CD8-positive, alpha-beta memory T cell (primary cell): Measurements from ENCODE around the gene DNM3. TPM values are rescaled to one million over a fixed set of nuclear protein-coding genes. Genes with fewer than 3 reads are reported as not detected.
"Not testable (repeated sequence)": the region's sequence is repeated elsewhere in the genome, so short reads cannot be mapped to it uniquely, and the experiment has no call there.

Experiments used
- CTCF ChIA-PET: fragments of 350-600 bp; sonication (Branson Sonifier 250); formaldehyde crosslinking; loops from one replicate; lab custom pipeline; 2021; ENCODE audit warnings: antibody characterized with exemption; lab: Charles Lee
- POLR2A ChIA-PET: fragments of 350-600 bp; sonication (Branson Sonifier 250); formaldehyde crosslinking; loops from one replicate; lab custom pipeline; 2021; ENCODE audit warnings: antibody characterized with exemption; lab: Charles Lee
- DNase-seq, 5 donors: peaks; one replicate each; pipeline versions ENCODE4 v3.0.0 to v3.0.0-alpha.2; 2020 to 2022; ENCODE audit warnings: mixed read lengths in 1 of 5
- H3K27ac ChIP-seq: one replicate; pipeline ENCODE4 v1.7.0; 2013; ENCODE audit warnings: low read depth, mild to moderate bottlenecking, low read length, moderate library complexity
- H3K27me3 ChIP-seq: 2 replicates; pipeline ENCODE4 v1.7.0; 2013; ENCODE audit warnings: low read length, mild to moderate bottlenecking; ENCODE audit not compliant: insufficient read depth, poor library complexity, severe bottlenecking
- H3K36me3 ChIP-seq: 2 replicates; pipeline ENCODE4 v1.7.0; 2013; ENCODE audit warnings: mild to moderate bottlenecking, low read length, moderate library complexity; ENCODE audit not compliant: insufficient read depth
- H3K4me1 ChIP-seq: 2 replicates; pipeline ENCODE4 v1.7.0; 2013; ENCODE audit warnings: mild to moderate bottlenecking, low read length, moderate library complexity; ENCODE audit not compliant: insufficient read depth
- H3K4me3 ChIP-seq: 2 replicates; pipeline ENCODE4 v1.7.0; 2013; ENCODE audit warnings: mild to moderate bottlenecking, low read length
- H3K9me3 ChIP-seq: 2 replicates; pipeline ENCODE4 v1.7.0; 2013; ENCODE audit warnings: mild to moderate bottlenecking, low read length
- H3K27ac Mint-ChIP-seq, 8 donors: one replicate each; pipeline ENCODE4 v1.8.0; 2020 to 2021; ENCODE audit warnings: mixed read lengths in 8 of 8, mild to moderate bottlenecking in 6 of 8, inconsistent platforms in 3 of 8, moderate library complexity in 3 of 8
- H3K27me3 Mint-ChIP-seq, 2 donors: one replicate each; pipeline ENCODE4 v1.8.0; 2020 to 2021; ENCODE audit warnings: mixed read lengths in 2 of 2, mild to moderate bottlenecking in 1 of 2, moderate library complexity in 1 of 2
- H3K36me3 Mint-ChIP-seq, 3 donors: one replicate each; pipeline ENCODE4 v1.8.0; 2020 to 2021; ENCODE audit warnings: mixed read lengths in 3 of 3, inconsistent platforms in 1 of 3, mild to moderate bottlenecking in 1 of 3
- H3K4me1 Mint-ChIP-seq, 3 donors: one replicate each; pipeline ENCODE4 v1.8.0; 2020 to 2021; ENCODE audit warnings: mixed read lengths in 3 of 3, inconsistent platforms in 1 of 3, mild to moderate bottlenecking in 1 of 3
- H3K4me3 Mint-ChIP-seq, 7 donors: one replicate each; pipeline ENCODE4 v1.8.0; 2020 to 2021; ENCODE audit warnings: mixed read lengths in 7 of 7, mild to moderate bottlenecking in 6 of 7, moderate library complexity in 4 of 7, inconsistent platforms in 2 of 7
- H3K9me3 Mint-ChIP-seq, 5 donors: one replicate each; pipeline ENCODE4 v1.8.0; 2020 to 2022; ENCODE audit warnings: mixed read lengths in 5 of 5, mild to moderate bottlenecking in 3 of 5, moderate library complexity in 2 of 5, inconsistent platforms in 1 of 5
- polyA plus RNA-seq: library from polyadenylated mRNA; unstranded; fragments of 300-500 nt; fragmentation: Illumina TruSeq; gene quantifications from one replicate; pipeline ENCODE4 v1.2.3, GENCODE V29; 2021
- total RNA-seq, 2 experiments: library from RNA; stranded (reverse); gene quantifications; one replicate each; pipeline ENCODE4 v1.2.3, GENCODE V29; 2021

DNM3 gene
- total and polyA plus RNA-seq, 3 experiments from 2014 or later: 0.29 to 0.64 (median 0.59) TPM

GRCh38 chr1:172054172-172054571 lies 212.9 kb downstream of the DNM3 start:
- Histone ChIP-seq H3K4me1 (no peaks in the 10 kb centered on the region), H3K36me3 (no peaks in the 10 kb centered on the region), H3K27ac (no peak overlapping the region), H3K27me3 (no peaks in the 10 kb centered on the region), H3K4me3 (no peak overlapping the region), H3K9me3 (no peaks in the 10 kb centered on the region)
- H3K4me1 Mint-ChIP-seq: no peaks in the 10 kb centered on the region
- CTCF ChIA-PET: interaction anchor here (1.3 to 1.6 kb wide), 2 partner anchors 11 to 16 kb away, joined by 4 read pairs; no protein-coding TSS in a partner anchor
- no peak overlapping the region for H3K4me3 Mint-ChIP-seq
- no peaks in the 10 kb centered on the region for H3K9me3 Mint-ChIP-seq
- DNase-seq: no peak
- no peaks in the 10 kb centered on the region for H3K27me3 Mint-ChIP-seq
- no peak overlapping the region for H3K27ac Mint-ChIP-seq
- POLR2A ChIA-PET: no interaction called here
- peaks cover 0 to 6% (median 1%) of the 10 kb centered on the region in 3 donors for H3K36me3 Mint-ChIP-seq

- DNase-seq, H3K27me3 ChIP-seq, POLR2A ChIA-PET, H3K27me3 Mint-ChIP-seq, H3K4me3 ChIP-seq, CTCF ChIA-PET, H3K4me1 ChIP-seq, H3K9me3 Mint-ChIP-seq, H3K4me3 Mint-ChIP-seq, H3K27ac ChIP-seq, H3K9me3 ChIP-seq, H3K4me1 Mint-ChIP-seq, H3K36me3 Mint-ChIP-seq, H3K36me3 ChIP-seq: not testable (repeated sequence)
- peak overlapping the region in 1 of 8 donors; percentile 47 for H3K27ac Mint-ChIP-seq
Observed at GRCh38 chr1:172055816-172056419, 214.6 kb downstream of the DNM3 start.

GRCh38 chr1:172068334-172068733 lies 227.0 kb downstream of the DNM3 start:
- H3K4me3 ChIP-seq: no peak overlapping the region
- peaks cover 0 to under 1% (median 0%) of the 10 kb centered on the region in 5 donors for H3K9me3 Mint-ChIP-seq
- ChIA-PET POLR2A (no interaction called here), CTCF (no interaction called here)
- no peaks in the 10 kb centered on the region for H3K36me3 ChIP-seq
- no peak overlapping the region for H3K27ac Mint-ChIP-seq
- no peaks in the 10 kb centered on the region for H3K36me3 Mint-ChIP-seq
- no peaks in the 10 kb centered on the region for H3K27me3 ChIP-seq
- no peak overlapping the region for H3K27ac ChIP-seq
- H3K9me3 ChIP-seq: no peaks in the 10 kb centered on the region
- no peaks in the 10 kb centered on the region for H3K4me1 Mint-ChIP-seq
- no peak overlapping the region for H3K4me3 Mint-ChIP-seq
- no peak for DNase-seq
- H3K27me3 Mint-ChIP-seq: no peaks in the 10 kb centered on the region
- H3K4me1 ChIP-seq: no peaks in the 10 kb centered on the region

GRCh38 chr1:172069051-172069450 lies 227.8 kb downstream of the DNM3 start:
- Histone ChIP-seq H3K4me3 (no peak overlapping the region), H3K9me3 (no peaks in the 10 kb centered on the region), H3K27ac (no peak overlapping the region), H3K4me1 (no peaks in the 10 kb centered on the region), H3K36me3 (no peaks in the 10 kb centered on the region), H3K27me3 (no peaks in the 10 kb centered on the region)
- POLR2A ChIA-PET: no interaction called here
- Mint-ChIP-seq H3K4me1 (no peaks in the 10 kb centered on the region), H3K36me3 (no peaks in the 10 kb centered on the region), H3K9me3 (peaks cover 0 to 3% (median 0%) of the 10 kb centered on the region in 5 donors), H3K27me3 (no peaks in the 10 kb centered on the region), H3K4me3 (no peak overlapping the region), H3K27ac (no peak overlapping the region)
- CTCF ChIA-PET: no interaction called here
- no peak for DNase-seq

GRCh38 chr1:172069534-172069933 lies 228.2 kb downstream of the DNM3 start:
- H3K27me3 Mint-ChIP-seq: no peaks in the 10 kb centered on the region
- Histone ChIP-seq H3K4me1 (no peaks in the 10 kb centered on the region), H3K36me3 (no peaks in the 10 kb centered on the region), H3K27ac (no peak overlapping the region), H3K4me3 (no peak overlapping the region), H3K27me3 (no peaks in the 10 kb centered on the region), H3K9me3 (no peaks in the 10 kb centered on the region)
- POLR2A ChIA-PET: no interaction called here
- no peaks in the 10 kb centered on the region for H3K36me3 Mint-ChIP-seq
- CTCF ChIA-PET: interaction anchor here (1.6 kb wide), 1 partner anchor 15 kb away, joined by 4 read pairs; no protein-coding TSS in a partner anchor
- DNase-seq: no peak
- H3K4me1 Mint-ChIP-seq: no peaks in the 10 kb centered on the region
- no peak overlapping the region for H3K27ac Mint-ChIP-seq
- no peak overlapping the region for H3K4me3 Mint-ChIP-seq
- H3K9me3 Mint-ChIP-seq: peaks cover 0 to 3% (median 0%) of the 10 kb centered on the region in 5 donors

- Mint-ChIP-seq H3K4me1 (no peaks in the 10 kb centered on the region), H3K4me3 (no peak overlapping the region)
Observed at GRCh38 chr1:172070055-172070454, 228.8 kb downstream of the DNM3 start.

GRCh38 chr1:172071746-172072145 lies 230.4 kb downstream of the DNM3 start:
- Mint-ChIP-seq H3K9me3 (peaks cover 0 to 3% (median 0%) of the 10 kb centered on the region in 5 donors), H3K27ac (no peak overlapping the region), H3K36me3 (no peaks in the 10 kb centered on the region), H3K27me3 (no peaks in the 10 kb centered on the region), H3K4me3 (no peak overlapping the region), H3K4me1 (no peaks in the 10 kb centered on the region)
- Histone ChIP-seq H3K27ac (no peak overlapping the region), H3K36me3 (no peaks in the 10 kb centered on the region), H3K4me1 (no peaks in the 10 kb centered on the region), H3K27me3 (no peaks in the 10 kb centered on the region), H3K4me3 (no peak overlapping the region), H3K9me3 (no peaks in the 10 kb centered on the region)
- CTCF ChIA-PET: no interaction called here
- no peak for DNase-seq
- POLR2A ChIA-PET: no interaction called here

More at GRCh38 chr1:172070055-172070454, 228.8 kb downstream of the DNM3 start:
- Histone ChIP-seq H3K36me3 (no peaks in the 10 kb centered on the region), H3K27me3 (no peaks in the 10 kb centered on the region), H3K4me3 (no peak overlapping the region), H3K27ac (no peak overlapping the region), H3K9me3 (no peaks in the 10 kb centered on the region), H3K4me1 (no peaks in the 10 kb centered on the region)
- H3K27ac Mint-ChIP-seq: no peak overlapping the region
- no peak for DNase-seq
- H3K9me3 Mint-ChIP-seq: peaks cover 0 to 3% (median 0%) of the 10 kb centered on the region in 5 donors
- ChIA-PET POLR2A (no interaction called here), CTCF (interaction anchor here (1.6 kb wide), 1 partner anchor 16 kb away, joined by 4 read pairs; no protein-coding TSS in a partner anchor)
- no peaks in the 10 kb centered on the region for H3K27me3 Mint-ChIP-seq
- no peaks in the 10 kb centered on the region for H3K36me3 Mint-ChIP-seq

GRCh38 chr1:172079859-172080258 lies 238.6 kb downstream of the DNM3 start:
- CTCF ChIA-PET, POLR2A ChIA-PET, H3K4me3 Mint-ChIP-seq, H3K27me3 ChIP-seq, H3K36me3 ChIP-seq, H3K27ac ChIP-seq, H3K4me1 ChIP-seq, DNase-seq, H3K27ac Mint-ChIP-seq, H3K4me3 ChIP-seq, H3K9me3 ChIP-seq, H3K9me3 Mint-ChIP-seq, H3K4me1 Mint-ChIP-seq: not testable (repeated sequence)
- Mint-ChIP-seq H3K27me3 (peaks cover 9 to 10% of the 10 kb centered on the region in 2 donors), H3K36me3 (peaks cover 0 to 15% (median 2%) of the 10 kb centered on the region in 3 donors)
